ENCODE measurements around the gene BHLHE23. TPM values are rescaled to one million over a fixed set of nuclear protein-coding genes. Genes with fewer than 3 reads are reported as not detected.

Gene BHLHE23
- not detected in 2 replicates for polyA plus RNA-seq (2012; rRNA removed)
- not detected in 2 replicates for polyA plus RNA-seq (2012; cell fraction: cytosol; rRNA removed)
- polyA plus RNA-seq (2012; cell fraction: nucleus; rRNA removed), result not detected in 2 replicates

- H3K36me3 ChIP-seq (replicated peaks in 1 of 2; ENCODE audit: control insufficient read depth in 1 of 2, insufficient read depth in 2 of 2, low read length in 1 of 2), result no peaks in the 10 kb centered on the region
- TF ChIP-seq, protein P1, sequence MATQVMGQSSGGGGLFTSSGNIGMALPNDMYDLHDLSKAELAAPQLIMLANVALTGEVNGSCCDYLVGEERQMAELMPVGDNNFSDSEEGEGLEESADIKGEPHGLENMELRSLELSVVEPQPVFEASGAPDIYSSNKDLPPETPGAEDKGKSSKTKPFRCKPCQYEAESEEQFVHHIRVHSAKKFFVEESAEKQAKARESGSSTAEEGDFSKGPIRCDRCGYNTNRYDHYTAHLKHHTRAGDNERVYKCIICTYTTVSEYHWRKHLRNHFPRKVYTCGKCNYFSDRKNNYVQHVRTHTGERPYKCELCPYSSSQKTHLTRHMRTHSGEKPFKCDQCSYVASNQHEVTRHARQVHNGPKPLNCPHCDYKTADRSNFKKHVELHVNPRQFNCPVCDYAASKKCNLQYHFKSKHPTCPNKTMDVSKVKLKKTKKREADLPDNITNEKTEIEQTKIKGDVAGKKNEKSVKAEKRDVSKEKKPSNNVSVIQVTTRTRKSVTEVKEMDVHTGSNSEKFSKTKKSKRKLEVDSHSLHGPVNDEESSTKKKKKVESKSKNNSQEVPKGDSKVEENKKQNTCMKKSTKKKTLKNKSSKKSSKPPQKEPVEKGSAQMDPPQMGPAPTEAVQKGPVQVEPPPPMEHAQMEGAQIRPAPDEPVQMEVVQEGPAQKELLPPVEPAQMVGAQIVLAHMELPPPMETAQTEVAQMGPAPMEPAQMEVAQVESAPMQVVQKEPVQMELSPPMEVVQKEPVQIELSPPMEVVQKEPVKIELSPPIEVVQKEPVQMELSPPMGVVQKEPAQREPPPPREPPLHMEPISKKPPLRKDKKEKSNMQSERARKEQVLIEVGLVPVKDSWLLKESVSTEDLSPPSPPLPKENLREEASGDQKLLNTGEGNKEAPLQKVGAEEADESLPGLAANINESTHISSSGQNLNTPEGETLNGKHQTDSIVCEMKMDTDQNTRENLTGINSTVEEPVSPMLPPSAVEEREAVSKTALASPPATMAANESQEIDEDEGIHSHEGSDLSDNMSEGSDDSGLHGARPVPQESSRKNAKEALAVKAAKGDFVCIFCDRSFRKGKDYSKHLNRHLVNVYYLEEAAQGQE (IDR thresholded peaks at IDR 0.05; ENCODE audit: low read depth, low read length), result no peak
- no peak for TF ChIP-seq TCF12 (IDR thresholded peaks at IDR 0.05)
- TF ChIP-seq GABPA (IDR thresholded peaks at IDR 0.05; ENCODE audit: low read depth), result no peak
- TF ChIP-seq PBX3 (IDR thresholded peaks at IDR 0.05), result no peak
- no peak for TF ChIP-seq SIN3A (IDR thresholded peaks at IDR 0.05; ENCODE audit: borderline replicate concordance, low read depth, low read length)
- no peak; the same call in 1 of the 2 replicates for TF ChIP-seq EZH2phosphoT487 (IDR thresholded peaks at IDR 0.05; ENCODE audit: borderline replicate concordance, low read depth)
- TF ChIP-seq, protein P2, sequence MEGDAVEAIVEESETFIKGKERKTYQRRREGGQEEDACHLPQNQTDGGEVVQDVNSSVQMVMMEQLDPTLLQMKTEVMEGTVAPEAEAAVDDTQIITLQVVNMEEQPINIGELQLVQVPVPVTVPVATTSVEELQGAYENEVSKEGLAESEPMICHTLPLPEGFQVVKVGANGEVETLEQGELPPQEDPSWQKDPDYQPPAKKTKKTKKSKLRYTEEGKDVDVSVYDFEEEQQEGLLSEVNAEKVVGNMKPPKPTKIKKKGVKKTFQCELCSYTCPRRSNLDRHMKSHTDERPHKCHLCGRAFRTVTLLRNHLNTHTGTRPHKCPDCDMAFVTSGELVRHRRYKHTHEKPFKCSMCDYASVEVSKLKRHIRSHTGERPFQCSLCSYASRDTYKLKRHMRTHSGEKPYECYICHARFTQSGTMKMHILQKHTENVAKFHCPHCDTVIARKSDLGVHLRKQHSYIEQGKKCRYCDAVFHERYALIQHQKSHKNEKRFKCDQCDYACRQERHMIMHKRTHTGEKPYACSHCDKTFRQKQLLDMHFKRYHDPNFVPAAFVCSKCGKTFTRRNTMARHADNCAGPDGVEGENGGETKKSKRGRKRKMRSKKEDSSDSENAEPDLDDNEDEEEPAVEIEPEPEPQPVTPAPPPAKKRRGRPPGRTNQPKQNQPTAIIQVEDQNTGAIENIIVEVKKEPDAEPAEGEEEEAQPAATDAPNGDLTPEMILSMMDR (IDR thresholded peaks at IDR 0.05), result no peak
- TF ChIP-seq RCOR1 (IDR thresholded peaks at IDR 0.05; ENCODE audit: low read length), result no peak
- TF ChIP-seq, protein P3, sequence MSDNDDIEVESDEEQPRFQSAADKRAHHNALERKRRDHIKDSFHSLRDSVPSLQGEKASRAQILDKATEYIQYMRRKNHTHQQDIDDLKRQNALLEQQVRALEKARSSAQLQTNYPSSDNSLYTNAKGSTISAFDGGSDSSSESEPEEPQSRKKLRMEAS (IDR thresholded peaks at IDR 0.05; ENCODE audit: low read depth), result no peak
- TF ChIP-seq TEAD4 (IDR thresholded peaks at IDR 0.05; ENCODE audit: borderline replicate concordance, insufficient read depth), result no peak
- TF ChIP-seq EP300 (IDR thresholded peaks at IDR 0.05; ENCODE audit: borderline replicate concordance in 1 of 2, low read depth in 1 of 2, low read length in 1 of 2), result no peak
- TF ChIP-seq YY1 (IDR thresholded peaks at IDR 0.05; ENCODE audit: low read depth), result no peak
- no peak for TF ChIP-seq MXI1 (IDR thresholded peaks at IDR 0.05; ENCODE audit: low read depth, low read length)
- TF ChIP-seq NFIC (IDR thresholded peaks at IDR 0.05; ENCODE audit: borderline replicate concordance), result no peak
- no peak for TF ChIP-seq RFX5 (IDR thresholded peaks at IDR 0.05; ENCODE audit: low read length)
- no peak for TF ChIP-seq FOSL2 (IDR thresholded peaks at IDR 0.05; ENCODE audit: borderline replicate concordance, low read depth)
- TF ChIP-seq NRF1 (IDR thresholded peaks at IDR 0.05; ENCODE audit: low read depth, low read length), result no peak
- no peak for TF ChIP-seq TAF1 (IDR thresholded peaks at IDR 0.05; ENCODE audit: borderline replicate concordance, low read depth, low read length)
- ChIA-PET CTCF (interaction anchor here (0.6 to 1.6 kb wide), 4 partner anchors 24 to 184 kb away, joined by 3 to 4 read pairs (median 4); no protein-coding TSS in a partner anchor), POLR2A (no interaction called here)
- H3K27ac ChIP-seq (ENCODE audit: low read depth in 2 of 2, low read length in 1 of 2), result no peak within 1 kb of the TSS
- no peak within 1 kb of the TSS for H3K9ac ChIP-seq
- peaks cover 95% of the 10 kb centered on the region for H3K27me3 ChIP-seq (ENCODE audit: insufficient read depth)
- no peak within 1 kb of the TSS for H2AFZ ChIP-seq (ENCODE audit: low read depth)
- no peaks in the 10 kb centered on the region for H3K9me3 ChIP-seq
- H3F3A ChIP-seq (replicated peaks; ENCODE audit: insufficient read depth), result peaks cover 4% of the 10 kb centered on the region
- H3K4me2 ChIP-seq, result no peak within 1 kb of the TSS
- H3K79me2 ChIP-seq (ENCODE audit: insufficient read depth), result no peaks in the 10 kb centered on the region
- no peaks in the 10 kb centered on the region for H4K20me1 ChIP-seq (ENCODE audit: insufficient read depth)
- DNase-seq, result no peak
- H3K9me2 ChIP-seq, result no peaks in the 10 kb centered on the region
- 0% methylated on average over 16 of the region's 110 CpGs for WGBS (ENCODE audit: low lambda C conversion rate)
- peaks cover 0 to 3% of the 10 kb centered on the region in 2 experiments; a peak in 1 of 4 replicates for H3K4me1 ChIP-seq (ENCODE audit: control insufficient read depth in 1 of 2, insufficient read depth in 2 of 2, low read depth in 1 of 2, low read length in 1 of 2)
- no peak within 1 kb of the TSS for H3K4me3 ChIP-seq (ENCODE audit: low read depth in 2 of 2, low read length in 1 of 2)
These were observed at the start of gene BHLHE23 for GRCh38 chr20:63006540-63007359. BHLHE23 (minus strand) TSS chr20:63006964; CDS start chr20:63006774, 190 bp downstream.

All from SK-N-SH (cell line).